ENCODE results near the gene THADA.

DNA sequence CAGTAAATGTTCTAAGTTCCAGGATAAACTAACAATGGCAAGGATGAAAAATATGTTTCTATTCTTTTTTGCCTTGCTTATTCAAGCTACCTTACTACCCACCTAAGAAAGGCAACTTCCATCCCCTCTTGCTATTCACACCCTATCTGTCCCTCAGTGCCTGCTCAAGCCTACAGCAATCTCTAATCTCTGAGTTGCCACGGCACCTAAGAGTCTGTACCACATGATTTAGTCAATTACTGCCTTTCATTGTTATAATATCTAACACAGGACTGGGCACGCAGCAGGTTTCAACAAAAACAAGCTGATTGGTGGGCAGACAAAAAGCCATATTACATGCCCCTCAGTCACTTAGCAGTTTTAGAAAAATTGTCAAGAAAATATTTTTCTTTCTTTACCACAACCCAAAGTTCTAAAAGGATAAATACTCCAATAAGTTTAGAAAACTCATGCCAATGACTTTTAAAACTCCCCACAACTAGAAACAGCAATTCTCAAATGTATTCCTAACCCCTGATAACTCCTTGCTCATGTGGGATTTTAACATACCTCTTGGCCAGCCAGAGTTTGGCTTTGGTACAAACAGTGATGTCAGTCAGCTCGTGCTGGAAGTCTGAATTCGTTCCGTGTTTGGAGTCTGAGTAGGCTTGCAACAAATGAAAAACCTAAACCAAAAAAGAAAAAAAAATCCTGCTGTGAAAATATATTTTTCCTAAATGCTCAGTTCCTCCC lies 252.1 kb downstream of the THADA start:
- TF ChIP-seq, protein P1, sequence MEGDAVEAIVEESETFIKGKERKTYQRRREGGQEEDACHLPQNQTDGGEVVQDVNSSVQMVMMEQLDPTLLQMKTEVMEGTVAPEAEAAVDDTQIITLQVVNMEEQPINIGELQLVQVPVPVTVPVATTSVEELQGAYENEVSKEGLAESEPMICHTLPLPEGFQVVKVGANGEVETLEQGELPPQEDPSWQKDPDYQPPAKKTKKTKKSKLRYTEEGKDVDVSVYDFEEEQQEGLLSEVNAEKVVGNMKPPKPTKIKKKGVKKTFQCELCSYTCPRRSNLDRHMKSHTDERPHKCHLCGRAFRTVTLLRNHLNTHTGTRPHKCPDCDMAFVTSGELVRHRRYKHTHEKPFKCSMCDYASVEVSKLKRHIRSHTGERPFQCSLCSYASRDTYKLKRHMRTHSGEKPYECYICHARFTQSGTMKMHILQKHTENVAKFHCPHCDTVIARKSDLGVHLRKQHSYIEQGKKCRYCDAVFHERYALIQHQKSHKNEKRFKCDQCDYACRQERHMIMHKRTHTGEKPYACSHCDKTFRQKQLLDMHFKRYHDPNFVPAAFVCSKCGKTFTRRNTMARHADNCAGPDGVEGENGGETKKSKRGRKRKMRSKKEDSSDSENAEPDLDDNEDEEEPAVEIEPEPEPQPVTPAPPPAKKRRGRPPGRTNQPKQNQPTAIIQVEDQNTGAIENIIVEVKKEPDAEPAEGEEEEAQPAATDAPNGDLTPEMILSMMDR (conservative IDR thresholded peaks at IDR 0.05 in 1 of 2, IDR thresholded peaks at IDR 0.05 in 1 of 2; ENCODE audit: low read depth in 1 of 2, low read length in 2 of 2) = no peak
- no peak for TF ChIP-seq EZH2 (IDR thresholded peaks at IDR 0.05; ENCODE audit: low read length, missing control alignments)
